ENCODE measurements around the gene FRMD3. TPM values are rescaled to one million over a fixed set of nuclear protein-coding genes. Genes with fewer than 3 reads are reported as not detected.

FRMD3 gene
- total RNA-seq, 1 experiment from 2014 or later = 0.55 TPM

DNA sequence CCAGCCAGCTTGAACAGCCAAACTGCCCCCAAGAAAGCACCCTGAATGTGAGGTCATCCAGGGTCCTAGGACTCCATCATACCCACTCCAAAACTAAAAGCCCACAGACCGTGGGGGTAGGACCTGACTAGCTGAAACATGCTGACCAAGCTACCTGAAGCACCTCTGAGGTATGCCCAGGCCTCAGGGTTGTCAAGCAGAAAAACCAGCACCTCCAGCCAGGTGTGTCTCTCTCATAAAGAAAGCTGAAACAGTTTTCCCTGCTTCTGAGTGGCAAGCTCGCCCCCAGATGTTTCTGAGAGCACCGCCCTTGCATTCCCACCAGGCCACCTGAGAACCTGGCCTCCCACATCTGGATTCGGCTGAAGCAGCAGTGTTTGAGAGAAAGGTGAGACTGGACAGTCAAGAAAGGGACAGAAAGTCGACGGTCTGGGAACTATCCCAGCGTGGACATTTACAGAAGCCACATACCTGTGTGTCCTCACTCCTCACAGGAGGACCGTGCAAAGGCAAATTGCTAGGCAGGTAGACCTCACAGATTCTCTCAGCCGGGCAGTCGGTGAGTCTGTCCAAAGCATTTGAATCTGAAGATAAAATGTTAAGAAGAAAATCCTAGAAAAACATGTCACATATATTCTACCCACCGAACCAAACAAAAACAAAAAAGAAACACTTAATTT, 319.6 kb downstream of the FRMD3 start:
- H2BK20ac ChIP-seq (ENCODE audit: low read depth, low read length, poor library complexity, severe bottlenecking) = no peak overlapping the region
- H2AFZ ChIP-seq (ENCODE audit: low read length) = no peak overlapping the region
- Mint-ChIP-seq H3K27ac (no peak overlapping the region; a peak in 1 of 7 replicates), H3K9me3 (peaks cover 15 to 32% of the 10 kb centered on the region in 2 experiments), H3K4me3 (no peak overlapping the region; a peak in 2 of 5 replicates), H3K27me3 (ENCODE audit: low read depth) (peaks cover 29% of the 10 kb centered on the region), H3K36me3 (ENCODE audit: insufficient read depth in 1 of 3, low read depth in 3 of 3) (peaks cover 7 to 27% (median 9%) of the 10 kb centered on the region in 3 experiments), H3K4me1 (peaks cover 9% of the 10 kb centered on the region in 2 experiments)
- H2BK12ac ChIP-seq (ENCODE audit: insufficient read length, low read depth, low read length) = no peak overlapping the region
- no peaks in the 10 kb centered on the region for H3K79me2 ChIP-seq (ENCODE audit: insufficient read depth, low read length)
- no peaks in the 10 kb centered on the region for H3K4me1 ChIP-seq (ENCODE audit: insufficient read depth, low read length)
- no peak overlapping the region for H3K14ac ChIP-seq (ENCODE audit: insufficient read depth, low read length)
- no peak overlapping the region for H4K8ac ChIP-seq (replicated peaks; ENCODE audit: insufficient read length, low read depth, low read length)
- H3T11ph ChIP-seq (ENCODE audit: low read length) = no peak overlapping the region
- H3K56ac ChIP-seq (ENCODE audit: insufficient read length, low read depth, low read length) = no peak overlapping the region
- no peak for DNase-seq
- no peak overlapping the region for H2BK5ac ChIP-seq (ENCODE audit: insufficient read length, low read length)
- H3K27ac ChIP-seq (ENCODE audit: insufficient read length, low read depth, low read length) = no peak overlapping the region
- no peak overlapping the region for H4K5ac ChIP-seq (ENCODE audit: insufficient read length, low read depth, low read length)
- peaks cover 9% of the 10 kb centered on the region for H3K23me2 ChIP-seq (ENCODE audit: insufficient read length, low read depth, low read length, poor library complexity, severe bottlenecking)
- no CpG with 5 or more reads among the region's 11 CpGs for WGBS (ENCODE audit: extremely low coverage, insufficient read length, low lambda C conversion rate)
- no peak overlapping the region for H2AK5ac ChIP-seq (ENCODE audit: insufficient read length, low read length)
- H3K9ac ChIP-seq (ENCODE audit: extremely low read depth, insufficient read length, low read length) = no peak overlapping the region
- H3K4me2 ChIP-seq (ENCODE audit: insufficient read depth, insufficient read length, low read length) = no peak overlapping the region
- no peak overlapping the region for H3K18ac ChIP-seq (ENCODE audit: insufficient read length, low read depth, low read length)
- no peak overlapping the region for H2BK15ac ChIP-seq (ENCODE audit: low read depth, low read length)
- no peak for TF ChIP-seq CTCF (conservative IDR thresholded peaks at IDR 0.05)
- H3K79me1 ChIP-seq (ENCODE audit: insufficient read depth, low read depth, low read length, poor library complexity, severe bottlenecking) = no peaks in the 10 kb centered on the region
- no peaks in the 10 kb centered on the region for H3K27me3 ChIP-seq (ENCODE audit: insufficient read depth, low read length)
- H3K9me3 ChIP-seq (ENCODE audit: control insufficient read depth, low read depth, low read length) = no peaks in the 10 kb centered on the region
- H2BK120ac ChIP-seq (ENCODE audit: low read depth, low read length, poor library complexity, severe bottlenecking) = no peak overlapping the region
- no peaks in the 10 kb centered on the region for H4K20me1 ChIP-seq (ENCODE audit: control insufficient read depth, insufficient read depth, insufficient read length)
- no peak overlapping the region for H3K23ac ChIP-seq (ENCODE audit: insufficient read length, low read depth, low read length)
- no peak overlapping the region for H4K91ac ChIP-seq (ENCODE audit: insufficient read length, low read depth, low read length)
- no peak overlapping the region for H3K4ac ChIP-seq (ENCODE audit: low read depth, low read length)

Data from H9 (cell line).